Tibial nerve (tissue), 4 donors: ENCODE results near the gene ELMO1.

Experiments
- CTCF ChIP-seq, 5 experiments: fragments of 200-600 bp in 3 of 5; fragments of 450-650 bp in 2 of 5; sonication (generic) in 3 of 5; IDR thresholded peaks; one replicate each; pipeline ENCODE4 v1.5.1; 2016 to 2019; ENCODE audit warnings: antibody characterized with exemption in 5 of 5, mild to moderate bottlenecking in 3 of 5, moderate library complexity in 2 of 5
- EP300 ChIP-seq, 2 donors: sonication (generic); formaldehyde crosslinking; IDR thresholded peaks; one replicate each; pipeline ENCODE4 v1.6.1; 2017; ENCODE audit warnings: antibody characterized with exemption in 2 of 2, mild to moderate bottlenecking in 1 of 2
- POLR2A ChIP-seq, 2 donors: fragments of 450-650 bp; IDR thresholded peaks; one replicate each; pipeline ENCODE4 v1.6.1; 2017; ENCODE audit warnings: antibody characterized with exemption in 2 of 2, mild to moderate bottlenecking in 2 of 2, moderate library complexity in 2 of 2

GRCh38 chr7:37265876-37266275 lies 182.8 kb downstream of the ELMO1 start:
- TF ChIP-seq POLR2A (IDR thresholded peaks at IDR 0.05) = no peak
- TF ChIP-seq CTCF (IDR thresholded peaks at IDR 0.05) = no peak
- no peak for TF ChIP-seq EP300 (IDR thresholded peaks at IDR 0.05)
